Sigmoid colon (tissue), 4 donors: ENCODE measurements around the gene HSPG2.
"Not testable (repeated sequence)": the region's sequence is repeated elsewhere in the genome, so short reads cannot be mapped to it uniquely, and the experiment has no call there.

Source experiments
- EP300 ChIP-seq, 4 donors: sonication (generic); formaldehyde crosslinking; IDR thresholded peaks; one replicate each; pipeline ENCODE4 v1.6.1; 2017; ENCODE audit warnings: antibody characterized with exemption in 4 of 4
- POLR2A ChIP-seq, 2 donors: fragments of 450-650 bp; IDR thresholded peaks; one replicate each; pipeline ENCODE4 v1.6.1; 2016; ENCODE audit warnings: antibody characterized with exemption in 2 of 2, mild to moderate bottlenecking in 2 of 2, moderate library complexity in 2 of 2
- POLR2AphosphoS5 ChIP-seq, 4 donors: sonication (generic); formaldehyde crosslinking; IDR thresholded peaks; one replicate each; pipeline ENCODE4 v1.6.1; 2017; ENCODE audit warnings: antibody characterized with exemption in 4 of 4
- TF ChIP-seq, protein P1 (sequence below), 4 experiments: fragments of 450-650 bp in 3 of 4; fragments of 200-600 bp in 1 of 4; IDR thresholded peaks; one replicate each; pipeline ENCODE4 v1.5.1; 2016 to 2019; ENCODE audit warnings: antibody characterized with exemption in 4 of 4, mild to moderate bottlenecking in 3 of 4, moderate library complexity in 2 of 4

GRCh38 chr1:21942959-21943640 is 6.0 kb upstream of the HSPG2 start:
- TF ChIP-seq, protein P1, sequence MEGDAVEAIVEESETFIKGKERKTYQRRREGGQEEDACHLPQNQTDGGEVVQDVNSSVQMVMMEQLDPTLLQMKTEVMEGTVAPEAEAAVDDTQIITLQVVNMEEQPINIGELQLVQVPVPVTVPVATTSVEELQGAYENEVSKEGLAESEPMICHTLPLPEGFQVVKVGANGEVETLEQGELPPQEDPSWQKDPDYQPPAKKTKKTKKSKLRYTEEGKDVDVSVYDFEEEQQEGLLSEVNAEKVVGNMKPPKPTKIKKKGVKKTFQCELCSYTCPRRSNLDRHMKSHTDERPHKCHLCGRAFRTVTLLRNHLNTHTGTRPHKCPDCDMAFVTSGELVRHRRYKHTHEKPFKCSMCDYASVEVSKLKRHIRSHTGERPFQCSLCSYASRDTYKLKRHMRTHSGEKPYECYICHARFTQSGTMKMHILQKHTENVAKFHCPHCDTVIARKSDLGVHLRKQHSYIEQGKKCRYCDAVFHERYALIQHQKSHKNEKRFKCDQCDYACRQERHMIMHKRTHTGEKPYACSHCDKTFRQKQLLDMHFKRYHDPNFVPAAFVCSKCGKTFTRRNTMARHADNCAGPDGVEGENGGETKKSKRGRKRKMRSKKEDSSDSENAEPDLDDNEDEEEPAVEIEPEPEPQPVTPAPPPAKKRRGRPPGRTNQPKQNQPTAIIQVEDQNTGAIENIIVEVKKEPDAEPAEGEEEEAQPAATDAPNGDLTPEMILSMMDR (IDR thresholded peaks at IDR 0.05): not testable (repeated sequence)
- not testable (repeated sequence) for TF ChIP-seq POLR2A (IDR thresholded peaks at IDR 0.05)
- peak in 3 of 4 donors; percentile 30 to 59 (median 33) for TF ChIP-seq POLR2AphosphoS5 (IDR thresholded peaks at IDR 0.05)
- TF ChIP-seq EP300 (IDR thresholded peaks at IDR 0.05): peak in 2 of 4 donors; percentile 36 to 65
